RWPE2 (cell line): Measurements from ENCODE around the gene ABCG5.

ENCODE experiments used
- ATAC-seq: fragments of 200-7000 bp; cut with Tn5 transposase; 3 replicates; pipeline ENCODE4 v1.9.1; 2021; ENCODE audit warnings: low read depth
- DNase-seq: peaks from one replicate; pipeline ENCODE4 v3.0.0-alpha.2; 2020; ENCODE audit warnings: low spot score
- H3K27ac ChIP-seq: fragments of 450-650 bp; 2 replicates; pipeline ENCODE4 v1.5.1; 2017; ENCODE audit warnings: mild to moderate bottlenecking; ENCODE audit not compliant: poor library complexity, severe bottlenecking
- H3K27me3 ChIP-seq: fragments of 250-450 bp; sonication (Bioruptor Pico); 2 replicates; pipeline ENCODE4 v1.5.1; 2021; ENCODE audit warnings: mild to moderate bottlenecking, moderate library complexity; ENCODE audit not compliant: insufficient read depth, poor library complexity, severe bottlenecking
- H3K36me3 ChIP-seq: fragments of 250-450 bp; sonication (Bioruptor Pico); 2 replicates; pipeline ENCODE4 v1.5.1; 2020; ENCODE audit warnings: low read depth, mild to moderate bottlenecking, moderate library complexity
- H3K4me1 ChIP-seq: fragments of 250-450 bp; sonication (Bioruptor Pico); 2 replicates; pipeline ENCODE4 v1.5.1; 2021; ENCODE audit warnings: mild to moderate bottlenecking, moderate library complexity; ENCODE audit not compliant: insufficient read depth, poor library complexity, severe bottlenecking
- H3K4me3 ChIP-seq: fragments of 250-450 bp; sonication (Bioruptor Pico); 2 replicates; pipeline ENCODE4 v1.5.1; 2021; ENCODE audit warnings: mild to moderate bottlenecking, moderate library complexity; ENCODE audit not compliant: severe bottlenecking
- H3K9me3 ChIP-seq: fragments of 250-450 bp; sonication (Bioruptor Pico); 2 replicates; pipeline ENCODE4 v1.5.1; 2021; ENCODE audit warnings: mild to moderate bottlenecking, moderate library complexity; ENCODE audit not compliant: severe bottlenecking
- CTCF ChIP-seq: fragments of 450-650 bp; IDR thresholded peaks from one replicate; pipeline ENCODE4 v1.5.1; 2017; ENCODE audit warnings: mild to moderate bottlenecking, moderate library complexity; ENCODE audit not compliant: poor library complexity, severe bottlenecking

Gene ABCG5

GRCh38 chr2:43812006-43812405 is 26.6 kb downstream of the ABCG5 start:
- no peak for ATAC-seq
- TF ChIP-seq CTCF, result no peak
- no peaks in the 10 kb centered on the region; the same call in 1 of the 2 replicates for H3K36me3 ChIP-seq

GRCh38 chr2:43810888-43811287 is 27.8 kb downstream of the ABCG5 start:
- TF ChIP-seq CTCF, result no peak

More at GRCh38 chr2:43812006-43812405, 26.6 kb downstream of the ABCG5 start:
- Histone ChIP-seq H3K4me1 (no peaks in the 10 kb centered on the region), H3K4me3 (no peak overlapping the region), H3K27me3 (no peaks in the 10 kb centered on the region), H3K27ac (no peak overlapping the region), H3K9me3 (no peaks in the 10 kb centered on the region)
- DNase-seq, result no peak

GRCh38 chr2:43810452-43810851 is 28.2 kb downstream of the ABCG5 start:
- no peaks in the 10 kb centered on the region for H3K4me1 ChIP-seq
- H3K9me3 ChIP-seq, result no peaks in the 10 kb centered on the region
- peaks cover 1% of the 10 kb centered on the region; the same call in 1 of the 2 replicates for H3K36me3 ChIP-seq
- ATAC-seq, result no peak
- H3K27ac ChIP-seq, result no peak overlapping the region
- H3K27me3 ChIP-seq, result no peaks in the 10 kb centered on the region
- H3K4me3 ChIP-seq, result no peak overlapping the region
- no peak for TF ChIP-seq CTCF
- DNase-seq, result no peak

More at GRCh38 chr2:43810888-43811287, 27.8 kb downstream of the ABCG5 start:
- Histone ChIP-seq H3K27ac (no peak overlapping the region), H3K4me3 (no peak overlapping the region), H3K36me3 (no peaks in the 10 kb centered on the region; the same call in 1 of the 2 replicates), H3K4me1 (no peaks in the 10 kb centered on the region), H3K9me3 (no peaks in the 10 kb centered on the region), H3K27me3 (no peaks in the 10 kb centered on the region)
- DNase-seq, result no peak
- ATAC-seq, result no peak

GRCh38 chr2:43806719-43807031 is 32.0 kb downstream of the ABCG5 start:
- no peaks in the 10 kb centered on the region for H3K4me1 ChIP-seq
- H3K36me3 ChIP-seq, result peaks cover 10% of the 10 kb centered on the region; the same call in 1 of the 2 replicates
- no peak for ATAC-seq
- DNase-seq, result no peak
- no peak for TF ChIP-seq CTCF
- no peak overlapping the region for H3K4me3 ChIP-seq
- H3K27me3 ChIP-seq, result no peaks in the 10 kb centered on the region
- H3K27ac ChIP-seq, result no peak overlapping the region
- H3K9me3 ChIP-seq, result no peaks in the 10 kb centered on the region

- Histone ChIP-seq H3K9me3 (no peaks in the 10 kb centered on the region), H3K27ac (no peak overlapping the region), H3K36me3 (peaks cover 10% of the 10 kb centered on the region; the same call in 1 of the 2 replicates), H3K4me1 (no peaks in the 10 kb centered on the region), H3K27me3 (no peaks in the 10 kb centered on the region), H3K4me3 (no peak overlapping the region)
- DNase-seq (no peak), ATAC-seq (no peak)
- no peak for TF ChIP-seq CTCF
These were observed 35.5 kb downstream of the ABCG5 start for GRCh38 chr2:43803113-43803512.
